Spinal cord (tissue), 10 donors: ENCODE measurements around the gene HSPA8. TPM values are rescaled to one million over a fixed set of nuclear protein-coding genes. Genes with fewer than 3 reads are reported as not detected.

Experiments
- DNase-seq, 6 donors: peaks; one replicate each; pipeline versions ENCODE4 v3.0.0 to v3.0.0-alpha.2; 2013 to 2015; ENCODE audit warnings: low spot score in 6 of 6, low read depth in 4 of 6
- H3K27ac ChIP-seq: one replicate; pipeline ENCODE4 v1.5.1; 2013; ENCODE audit warnings: low read depth, low read length, control low read depth
- H3K27me3 ChIP-seq: one replicate; pipeline ENCODE4 v1.6.1; 2013; ENCODE audit warnings: low read length; ENCODE audit not compliant: control insufficient read depth, insufficient read depth
- H3K36me3 ChIP-seq: one replicate; pipeline ENCODE4 v1.6.1; 2013; ENCODE audit warnings: low read length; ENCODE audit not compliant: control insufficient read depth, insufficient read depth
- H3K4me1 ChIP-seq: one replicate; pipeline ENCODE4 v1.6.1; 2013; ENCODE audit warnings: low read length; ENCODE audit not compliant: control insufficient read depth, insufficient read depth
- H3K4me3 ChIP-seq: one replicate; pipeline ENCODE4 v1.5.1; 2013; ENCODE audit warnings: low read depth, low read length, control low read depth
- H3K9me3 ChIP-seq: one replicate; pipeline ENCODE4 v1.6.1; 2013; ENCODE audit warnings: low read length; ENCODE audit not compliant: control insufficient read depth, insufficient read depth
- WGBS: methylation state at CpG from one replicate; pipeline ENCODE4 v1.1.5; 2013; ENCODE audit warnings: missing lambda C conversion rate; ENCODE audit not compliant: insufficient coverage; 5-methylcytosine and 5-hydroxymethylcytosine counted together
- polyA plus RNA-seq, 2 donors: library from polyadenylated mRNA; unstranded; fragments of 120-200 nt; gene quantifications; one replicate each; pipeline ENCODE4 v1.2.1, GENCODE V29; 2013; ENCODE audit not compliant: insufficient read length in 2 of 2
- small RNA-seq: library from RNA; depleted of rRNA; stranded (forward); fragments of <200 nt; gene quantifications from one replicate; pipeline ENCODE3, GENCODE V24; 2014; ENCODE audit warnings: low replicate concordance
- total RNA-seq, 2 donors: library from RNA; depleted of rRNA in 1 of 2; stranded (reverse); fragments of 120-200 nt in 1 of 2; fragments of >200 nt in 1 of 2; gene quantifications; one replicate each; pipeline versions ENCODE4 v1.2.3 to v1.2.4, GENCODE V29; 2013 to 2014
- donor health status: healthy.

The HSPA8 gene
- total and polyA plus RNA-seq, 4 donors = 1,345 to 2,564 (median 1,492) TPM

GRCh38 chr11:123040111-123040432 lies 21.9 kb downstream of the HSPA8 start:
- Histone ChIP-seq H3K36me3 (no peaks in the 10 kb centered on the region), H3K9me3 (no peaks in the 10 kb centered on the region), H3K27ac (no peak overlapping the region), H3K4me3 (no peak overlapping the region), H3K27me3 (no peaks in the 10 kb centered on the region), H3K4me1 (peaks cover 10% of the 10 kb centered on the region)
- 28% methylated on average over 10 of the region's 11 CpGs for WGBS
- DNase-seq = peak in 2 of 6 donors; percentile 59 to 65

DNA sequence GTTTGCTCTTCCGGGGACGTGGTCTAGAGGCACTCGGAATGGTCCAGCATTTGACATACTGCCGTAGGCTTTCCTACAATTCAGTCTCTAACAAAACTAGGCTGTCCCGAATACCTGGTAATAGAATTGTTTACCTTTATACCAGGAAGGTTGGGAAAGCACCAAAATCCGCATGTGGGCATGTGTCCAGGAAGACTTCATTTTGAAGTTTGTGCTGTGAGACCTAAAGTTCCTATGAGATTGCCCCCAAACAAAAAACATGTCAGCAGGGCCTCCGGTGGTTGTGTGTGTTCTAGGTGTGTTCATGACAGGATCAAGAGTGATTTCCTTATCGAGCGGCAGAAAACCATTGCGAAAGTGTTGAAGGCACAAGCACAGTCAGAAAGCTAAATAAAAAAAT lies 26.1 kb downstream of the HSPA8 start:
- Histone ChIP-seq H3K36me3 (no peaks in the 10 kb centered on the region), H3K27me3 (no peaks in the 10 kb centered on the region), H3K4me1 (peaks cover 10% of the 10 kb centered on the region), H3K9me3 (no peaks in the 10 kb centered on the region), H3K27ac (no peak overlapping the region), H3K4me3 (no peak overlapping the region)
- 96% methylated on average over 5 of the region's 10 CpGs for WGBS
- no peak for DNase-seq

DNA sequence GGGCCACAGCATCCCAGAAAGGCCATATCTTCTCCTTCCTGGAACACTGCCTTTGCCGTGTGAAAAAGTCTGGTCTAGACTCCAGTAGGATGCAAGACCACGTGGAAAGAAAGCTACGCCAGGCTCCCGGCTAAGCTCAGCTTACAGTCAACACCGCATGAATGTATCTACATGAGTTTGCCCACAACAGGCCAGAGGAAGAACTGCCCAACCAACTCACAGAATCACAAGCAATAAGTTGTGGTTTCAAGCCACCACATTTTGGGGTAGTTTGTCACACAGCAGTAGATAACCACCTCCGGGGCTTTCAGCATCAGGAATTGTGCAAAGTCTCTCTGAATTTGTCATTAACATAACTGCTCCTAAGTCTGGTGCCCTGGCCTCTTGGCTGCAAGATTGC lies 27.3 kb downstream of the HSPA8 start:
- 75% methylated on average over 6 of the region's 6 CpGs for WGBS
- no peak overlapping the region for H3K27ac ChIP-seq
- H3K27me3 ChIP-seq = no peaks in the 10 kb centered on the region

GRCh38 chr11:123033895-123034294 lies 28.0 kb downstream of the HSPA8 start:
- H3K4me3 ChIP-seq = no peak overlapping the region
- WGBS = 66% methylated on average over 2 of the region's 10 CpGs
- DNase-seq = no peak
- no peaks in the 10 kb centered on the region for H3K36me3 ChIP-seq
- no peak overlapping the region for H3K27ac ChIP-seq
- H3K9me3 ChIP-seq = no peaks in the 10 kb centered on the region
- no peaks in the 10 kb centered on the region for H3K27me3 ChIP-seq
- H3K4me1 ChIP-seq = no peaks in the 10 kb centered on the region

More for the DNA sequence above, 27.3 kb downstream of the HSPA8 start:
- H3K4me3 ChIP-seq = no peak overlapping the region
- no peaks in the 10 kb centered on the region for H3K36me3 ChIP-seq
- peaks cover 3% of the 10 kb centered on the region for H3K4me1 ChIP-seq
- H3K9me3 ChIP-seq = no peaks in the 10 kb centered on the region
- DNase-seq = no peak

DNA sequence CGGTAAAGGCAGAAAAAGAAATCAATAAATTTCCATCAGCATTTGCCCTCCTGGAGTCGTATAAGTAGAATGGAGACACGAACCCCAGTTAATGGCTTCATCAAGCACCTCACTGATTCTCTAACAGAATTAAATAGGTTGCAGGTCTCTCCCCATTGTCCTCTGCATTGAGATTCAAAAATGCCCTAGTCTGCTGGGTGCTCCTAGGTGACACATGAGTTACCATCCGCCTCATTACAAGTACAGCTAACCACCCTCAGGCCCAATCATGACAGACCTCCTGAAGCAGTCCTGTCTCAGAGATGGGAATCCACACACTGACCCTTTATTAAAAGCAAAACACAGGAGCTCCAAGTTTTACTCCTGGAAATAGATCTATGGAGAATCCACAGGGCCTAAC lies 31.4 kb downstream of the HSPA8 start:
- Histone ChIP-seq H3K9me3 (no peaks in the 10 kb centered on the region), H3K27ac (no peak overlapping the region), H3K27me3 (no peaks in the 10 kb centered on the region), H3K4me3 (no peak overlapping the region), H3K4me1 (no peaks in the 10 kb centered on the region), H3K36me3 (no peaks in the 10 kb centered on the region)
- WGBS = 86% methylated on average over 1 of the region's 4 CpGs
- DNase-seq = no peak

DNA sequence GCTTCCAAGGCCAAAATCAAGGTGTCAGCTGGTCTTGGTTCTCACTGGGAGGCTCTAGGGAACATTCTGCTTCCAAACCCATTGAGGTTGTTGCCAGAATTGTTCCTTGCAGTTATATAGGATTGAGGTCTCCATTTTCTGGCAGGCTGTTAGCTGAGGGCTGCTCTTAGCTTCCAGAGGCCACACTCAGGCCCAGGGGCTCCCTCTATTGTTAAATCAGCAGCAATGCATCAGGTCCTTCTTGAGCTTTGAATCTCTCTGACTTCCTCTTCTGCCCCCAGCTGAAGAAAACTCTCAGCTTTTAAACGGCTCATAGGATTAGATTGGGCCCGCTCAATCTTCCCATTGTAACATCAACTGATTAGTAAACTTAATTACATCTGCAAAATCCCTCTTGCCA lies 41.0 kb downstream of the HSPA8 start:
- peak in 2 of 6 donors; percentile 22 to 33 for DNase-seq
- Histone ChIP-seq H3K27ac (no peak overlapping the region), H3K4me3 (no peak overlapping the region), H3K36me3 (no peaks in the 10 kb centered on the region), H3K4me1 (no peaks in the 10 kb centered on the region), H3K27me3 (no peaks in the 10 kb centered on the region), H3K9me3 (no peaks in the 10 kb centered on the region)
- 69% methylated on average over 2 of the region's 2 CpGs for WGBS

DNA sequence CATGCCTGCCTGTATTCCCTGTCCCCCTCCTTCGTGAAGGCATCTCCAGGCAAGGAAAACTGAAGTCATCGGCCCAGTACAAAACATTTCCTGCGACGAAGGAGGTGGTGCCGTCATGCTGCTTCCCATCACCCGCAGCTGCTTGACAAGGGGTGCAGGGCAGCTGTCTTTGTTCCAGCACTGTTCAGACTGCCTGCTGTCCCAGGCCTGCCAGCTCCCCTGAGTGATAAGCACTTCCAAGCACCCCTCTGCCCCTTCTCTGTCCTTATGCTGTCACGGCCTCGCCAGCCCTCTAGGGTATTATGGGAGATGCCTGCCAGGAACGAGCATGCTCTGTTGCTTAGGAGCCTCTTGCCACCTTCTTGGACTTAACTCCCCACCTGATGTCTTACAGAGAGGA lies 43.2 kb downstream of the HSPA8 start:
- H3K36me3 ChIP-seq = no peaks in the 10 kb centered on the region
- no peaks in the 10 kb centered on the region for H3K27me3 ChIP-seq
- no peak overlapping the region for H3K4me3 ChIP-seq
- H3K27ac ChIP-seq = no peak overlapping the region
- H3K4me1 ChIP-seq = no peaks in the 10 kb centered on the region
- WGBS = 79% methylated on average over 6 of the region's 9 CpGs
- no peaks in the 10 kb centered on the region for H3K9me3 ChIP-seq
- no peak for DNase-seq

- H3K4me1 ChIP-seq = no peaks in the 10 kb centered on the region
- no peaks in the 10 kb centered on the region for H3K27me3 ChIP-seq
- H3K9me3 ChIP-seq = no peaks in the 10 kb centered on the region
- DNase-seq = no peak
- no peak overlapping the region for H3K4me3 ChIP-seq
- no peaks in the 10 kb centered on the region for H3K36me3 ChIP-seq
- WGBS = 74% methylated on average over 3 of the region's 4 CpGs
- no peak overlapping the region for H3K27ac ChIP-seq
Measured at GRCh38 chr11:123011510-123011909, 50.4 kb downstream of the HSPA8 start.

Small RNAs within 50 kb of the gene (small RNA-seq; reads per million reads assigned to genes)
- gene RPL31P47 = not detected
- gene SNORD14C = not detected
- gene SNORD14D = not detected
- gene SNORD14E = 254 reads per million, percentile 99 among the genes with 10 or more reads in this experiment

Other genes with a start within 250 kb of the HSPA8 start
- under 1 TPM; 0.17 to 0.20 TPM for gene CRTAM, start 223.6 kb downstream of the HSPA8 start, total RNA-seq
- under 1 TPM in 1 of 2 donors, not detected in 1; 0.08 TPM for gene CRTAM, start 223.6 kb downstream of the HSPA8 start, polyA plus RNA-seq
- 10 to 100 TPM; 10.6 to 14.8 TPM for gene JHY, start 179.4 kb downstream of the HSPA8 start, total RNA-seq
- gene JHY, start 179.4 kb downstream of the HSPA8 start, polyA plus RNA-seq = 10 to 100 TPM in 1 of 2 donors, 1 to 10 TPM in 1; 9.5 to 11.5 TPM
- gene BSX, start 80.3 kb downstream of the HSPA8 start, total RNA-seq = not detected
- gene BSX, start 80.3 kb downstream of the HSPA8 start, polyA plus RNA-seq = not detected
- gene CLMP, start 133.1 kb upstream of the HSPA8 start, total RNA-seq = 10 to 100 TPM; 23.1 to 33.8 TPM
- 10 to 100 TPM; 12.9 to 19.7 TPM for gene CLMP, start 133.1 kb upstream of the HSPA8 start, polyA plus RNA-seq